Right atrium auricular region (tissue), 2 donors: ENCODE measurements around the gene PSMC3. TPM values are rescaled to one million over a fixed set of nuclear protein-coding genes. Genes with fewer than 3 reads are reported as not detected.

Experiments
- DNase-seq: peaks from one replicate; pipeline ENCODE4 v3.0.0-alpha.2; 2019; ENCODE audit warnings: low spot score
- H3K27ac ChIP-seq, 2 donors: fragments of 200-600 bp; sonication (generic); 1 replicate in 1 of 2; 2 replicates in 1 of 2; pipeline ENCODE4 v1.5.1; 2016 to 2019
- H3K27me3 ChIP-seq, 2 donors: fragments of 200-600 bp; sonication (generic); one replicate each; pipeline versions ENCODE4 v1.5.1 to v1.6.0; 2017 to 2019
- H3K36me3 ChIP-seq: fragments of 200-600 bp; sonication (generic); one replicate; pipeline ENCODE4 v1.5.1; 2016
- H3K4me1 ChIP-seq, 2 donors: fragments of 200-600 bp; sonication (generic); one replicate each; pipeline versions ENCODE4 v1.5.1 to v1.6.0; 2017 to 2019
- H3K4me3 ChIP-seq, 2 donors: fragments of 200-600 bp; sonication (generic); 1 replicate in 1 of 2; 2 replicates in 1 of 2; pipeline ENCODE4 v1.5.1; 2017 to 2019; ENCODE audit warnings: mild to moderate bottlenecking in 1 of 2, moderate library complexity in 1 of 2
- H3K9me3 ChIP-seq, 2 donors: fragments of 200-600 bp; sonication (generic); one replicate each; pipeline ENCODE4 v1.5.1; 2019
- CTCF ChIP-seq, 2 donors: fragments of 200-600 bp; sonication (generic); IDR thresholded peaks; one replicate each; pipeline ENCODE4 v1.5.1; 2019; ENCODE audit warnings: antibody characterized with exemption in 2 of 2
- total RNA-seq, 2 donors: library from RNA; depleted of rRNA; stranded (reverse); fragments of >200 nt; gene quantifications; one replicate each; pipeline ENCODE4 v1.1.0, GENCODE V29; 2016

Gene PSMC3
- total RNA-seq, 2 donors from 2014 or later, result 130 to 177 TPM

- no peak for TF ChIP-seq CTCF (IDR thresholded peaks at IDR 0.05)
- no peaks in the 10 kb centered on the region for H3K36me3 ChIP-seq
- no peaks in the 10 kb centered on the region for H3K27me3 ChIP-seq
- no peaks in the 10 kb centered on the region for H3K9me3 ChIP-seq
- DNase-seq, result no peak
- H3K4me1 ChIP-seq, result no peaks in the 10 kb centered on the region
- H3K27ac ChIP-seq, result no peak within 1 kb of the TSS
- no peak within 1 kb of the TSS for H3K4me3 ChIP-seq
These were observed 22.6 kb upstream of the PSMC3 start, which contains the start of gene RAPSN for GRCh38 chr11:47448566-47449427. TSS of gene RAPSN (minus strand) at chr11:47449136. CDS start at chr11:47448964, 172 bp downstream.

- Histone ChIP-seq H3K4me3 (no peak overlapping the region), H3K36me3 (no peaks in the 10 kb centered on the region), H3K27me3 (no peaks in the 10 kb centered on the region), H3K27ac (no peak overlapping the region), H3K9me3 (no peaks in the 10 kb centered on the region), H3K4me1 (no peaks in the 10 kb centered on the region)
- DNase-seq, result no peak
- TF ChIP-seq CTCF (IDR thresholded peaks at IDR 0.05), result no peak
These were observed 21.7 kb upstream of the PSMC3 start for GRCh38 chr11:47447906-47448305.

- no peaks in the 10 kb centered on the region for H3K27me3 ChIP-seq
- H3K4me1 ChIP-seq, result peaks cover 0 to 7% of the 10 kb centered on the region in 2 donors
- TF ChIP-seq CTCF (IDR thresholded peaks at IDR 0.05), result no peak
- no peak overlapping the region for H3K27ac ChIP-seq
- no peaks in the 10 kb centered on the region for H3K36me3 ChIP-seq
- no peak for DNase-seq
- no peak overlapping the region for H3K4me3 ChIP-seq
- no peaks in the 10 kb centered on the region for H3K9me3 ChIP-seq
These were observed 20.6 kb upstream of the PSMC3 start for GRCh38 chr11:47446833-47447232.

GRCh38 chr11:47445840-47446239, 19.6 kb upstream of the PSMC3 start:
- H3K9me3 ChIP-seq, result no peaks in the 10 kb centered on the region
- TF ChIP-seq CTCF (IDR thresholded peaks at IDR 0.05), result no peak
- H3K27ac ChIP-seq, result no peak overlapping the region
- peaks cover 0 to 7% of the 10 kb centered on the region in 2 donors for H3K4me1 ChIP-seq
- H3K36me3 ChIP-seq, result no peaks in the 10 kb centered on the region
- H3K4me3 ChIP-seq, result no peak overlapping the region
- DNase-seq, result no peak
- no peaks in the 10 kb centered on the region for H3K27me3 ChIP-seq

GRCh38 chr11:47443817-47444216, 17.6 kb upstream of the PSMC3 start:
- no peak for TF ChIP-seq CTCF (IDR thresholded peaks at IDR 0.05)
- no peaks in the 10 kb centered on the region for H3K36me3 ChIP-seq
- no peaks in the 10 kb centered on the region for H3K27me3 ChIP-seq
- H3K4me3 ChIP-seq, result no peak overlapping the region
- no peaks in the 10 kb centered on the region for H3K9me3 ChIP-seq
- H3K4me1 ChIP-seq, result peaks cover 0 to 7% of the 10 kb centered on the region in 2 donors
- DNase-seq, result no peak
- no peak overlapping the region for H3K27ac ChIP-seq
